ENCODE results near the gene ATP2B3.

GRCh38 chrX:153475271-153475670 lies 42.2 kb upstream of the ATP2B3 start:
- TF ChIP-seq SMC3 (IDR thresholded peaks at IDR 0.05; ENCODE audit: borderline replicate concordance, low read length), result no peak
- TF ChIP-seq, protein P1, sequence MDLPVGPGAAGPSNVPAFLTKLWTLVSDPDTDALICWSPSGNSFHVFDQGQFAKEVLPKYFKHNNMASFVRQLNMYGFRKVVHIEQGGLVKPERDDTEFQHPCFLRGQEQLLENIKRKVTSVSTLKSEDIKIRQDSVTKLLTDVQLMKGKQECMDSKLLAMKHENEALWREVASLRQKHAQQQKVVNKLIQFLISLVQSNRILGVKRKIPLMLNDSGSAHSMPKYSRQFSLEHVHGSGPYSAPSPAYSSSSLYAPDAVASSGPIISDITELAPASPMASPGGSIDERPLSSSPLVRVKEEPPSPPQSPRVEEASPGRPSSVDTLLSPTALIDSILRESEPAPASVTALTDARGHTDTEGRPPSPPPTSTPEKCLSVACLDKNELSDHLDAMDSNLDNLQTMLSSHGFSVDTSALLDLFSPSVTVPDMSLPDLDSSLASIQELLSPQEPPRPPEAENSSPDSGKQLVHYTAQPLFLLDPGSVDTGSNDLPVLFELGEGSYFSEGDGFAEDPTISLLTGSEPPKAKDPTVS (IDR thresholded peaks at IDR 0.05; ENCODE audit: low read depth, low read length), result no peak
- TF ChIP-seq SRF (IDR thresholded peaks at IDR 0.05; ENCODE audit: low read depth in 2 of 2, low read length in 2 of 2), result no peak
- TF ChIP-seq, protein P2, sequence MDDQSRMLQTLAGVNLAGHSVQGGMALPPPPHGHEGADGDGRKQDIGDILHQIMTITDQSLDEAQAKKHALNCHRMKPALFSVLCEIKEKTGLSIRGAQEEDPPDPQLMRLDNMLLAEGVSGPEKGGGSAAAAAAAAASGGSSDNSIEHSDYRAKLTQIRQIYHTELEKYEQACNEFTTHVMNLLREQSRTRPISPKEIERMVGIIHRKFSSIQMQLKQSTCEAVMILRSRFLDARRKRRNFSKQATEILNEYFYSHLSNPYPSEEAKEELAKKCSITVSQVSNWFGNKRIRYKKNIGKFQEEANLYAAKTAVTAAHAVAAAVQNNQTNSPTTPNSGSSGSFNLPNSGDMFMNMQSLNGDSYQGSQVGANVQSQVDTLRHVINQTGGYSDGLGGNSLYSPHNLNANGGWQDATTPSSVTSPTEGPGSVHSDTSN (IDR thresholded peaks at IDR 0.05; ENCODE audit: insufficient replicate concordance, low read depth, low read length), result no peak
- TF ChIP-seq, protein P3, sequence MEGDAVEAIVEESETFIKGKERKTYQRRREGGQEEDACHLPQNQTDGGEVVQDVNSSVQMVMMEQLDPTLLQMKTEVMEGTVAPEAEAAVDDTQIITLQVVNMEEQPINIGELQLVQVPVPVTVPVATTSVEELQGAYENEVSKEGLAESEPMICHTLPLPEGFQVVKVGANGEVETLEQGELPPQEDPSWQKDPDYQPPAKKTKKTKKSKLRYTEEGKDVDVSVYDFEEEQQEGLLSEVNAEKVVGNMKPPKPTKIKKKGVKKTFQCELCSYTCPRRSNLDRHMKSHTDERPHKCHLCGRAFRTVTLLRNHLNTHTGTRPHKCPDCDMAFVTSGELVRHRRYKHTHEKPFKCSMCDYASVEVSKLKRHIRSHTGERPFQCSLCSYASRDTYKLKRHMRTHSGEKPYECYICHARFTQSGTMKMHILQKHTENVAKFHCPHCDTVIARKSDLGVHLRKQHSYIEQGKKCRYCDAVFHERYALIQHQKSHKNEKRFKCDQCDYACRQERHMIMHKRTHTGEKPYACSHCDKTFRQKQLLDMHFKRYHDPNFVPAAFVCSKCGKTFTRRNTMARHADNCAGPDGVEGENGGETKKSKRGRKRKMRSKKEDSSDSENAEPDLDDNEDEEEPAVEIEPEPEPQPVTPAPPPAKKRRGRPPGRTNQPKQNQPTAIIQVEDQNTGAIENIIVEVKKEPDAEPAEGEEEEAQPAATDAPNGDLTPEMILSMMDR (IDR thresholded peaks at IDR 0.05 in 2 of 3, conservative IDR thresholded peaks at IDR 0.05 in 1 of 3; ENCODE audit: control insufficient read depth in 2 of 3, extremely low read depth in 1 of 3, insufficient read depth in 1 of 3, low read depth in 3 of 3, low read length in 3 of 3), result no peak

All from GM12878 (cell line).